ENCODE data around the gene ZBBX.
A peak's percentile ranks its signal among the peaks of the same experiment; 100 is the strongest.
"Not testable (repeated sequence)": the region's sequence is repeated elsewhere in the genome, so short reads cannot be mapped to it uniquely, and the experiment has no call there.

ZBBX gene, protein sequence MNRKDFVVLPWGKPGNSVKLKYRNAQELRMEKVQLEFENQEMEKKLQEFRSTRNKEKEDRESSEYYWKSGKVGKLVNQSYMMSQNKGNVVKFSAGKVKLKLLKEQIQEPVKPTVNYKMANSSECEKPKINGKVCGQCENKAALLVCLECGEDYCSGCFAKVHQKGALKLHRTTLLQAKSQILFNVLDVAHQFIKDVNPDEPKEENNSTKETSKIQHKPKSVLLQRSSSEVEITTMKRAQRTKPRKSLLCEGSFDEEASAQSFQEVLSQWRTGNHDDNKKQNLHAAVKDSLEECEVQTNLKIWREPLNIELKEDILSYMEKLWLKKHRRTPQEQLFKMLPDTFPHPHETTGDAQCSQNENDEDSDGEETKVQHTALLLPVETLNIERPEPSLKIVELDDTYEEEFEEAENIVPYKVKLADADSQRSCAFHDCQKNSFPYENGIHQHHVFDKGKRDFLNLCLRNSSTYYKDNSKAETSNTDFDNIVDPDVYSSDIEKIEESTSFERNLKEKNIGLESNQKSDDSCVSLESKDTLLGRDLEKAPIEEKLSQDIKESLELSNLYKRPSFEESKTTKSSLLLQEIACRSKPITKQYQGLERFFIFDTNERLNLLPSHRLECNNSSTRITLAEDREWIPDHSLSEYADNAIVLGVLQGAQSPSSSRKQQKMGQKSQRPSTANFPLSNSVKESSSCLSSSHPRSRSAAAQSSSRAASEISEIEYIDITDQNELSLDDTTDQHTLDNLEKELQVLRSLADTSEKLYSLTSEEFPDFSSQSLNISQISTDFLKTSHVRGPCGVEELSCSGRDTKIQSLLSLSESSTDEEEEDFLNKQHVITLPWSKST

DNA sequence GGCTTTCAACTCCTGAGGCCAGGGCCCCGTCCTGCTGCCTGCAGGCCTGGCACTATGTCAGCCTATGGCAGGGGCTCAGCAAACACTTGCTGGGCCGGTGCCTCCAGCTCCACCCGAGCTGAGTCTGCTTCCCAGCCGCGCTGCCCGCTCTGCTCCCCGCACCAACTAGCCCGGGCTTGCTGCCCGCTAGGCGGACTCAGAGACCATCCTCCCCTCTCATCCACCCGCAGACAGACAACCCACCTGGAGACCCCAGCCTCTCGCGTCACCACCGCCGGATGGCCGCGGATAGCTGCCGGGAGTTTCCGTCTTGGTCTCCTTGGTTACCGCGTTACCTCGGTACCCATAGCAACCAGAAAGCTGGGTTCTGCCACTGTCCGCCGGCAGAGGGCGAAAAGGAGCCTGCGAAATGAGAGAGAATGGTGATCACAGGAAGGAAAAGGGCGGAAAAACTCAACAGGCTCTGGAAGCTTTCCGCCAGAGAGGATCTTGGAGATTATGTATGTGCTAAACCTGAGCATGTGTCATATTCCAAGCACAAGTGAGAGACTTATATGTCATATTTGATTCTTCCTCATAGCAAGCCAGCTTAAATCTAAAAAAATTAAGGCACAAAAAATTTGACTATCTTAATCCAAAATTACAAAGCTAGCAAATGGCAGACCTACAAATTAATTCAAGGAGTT, at the start of gene ZBBX:
Gene ZBBX (minus strand): TSS at position 294 of the 686 bp plus-strand sequence. CDS start 7,396 bp downstream, outside the sequence.
- DNase-seq (ENCODE audit: insufficient read length, low spot score) (peak; percentile 40), FAIRE-seq (peak; percentile 92)
- no peak for TF ChIP-seq POLR2A (IDR thresholded peaks at IDR 0.05; ENCODE audit: low read depth, low read length)

DNA sequence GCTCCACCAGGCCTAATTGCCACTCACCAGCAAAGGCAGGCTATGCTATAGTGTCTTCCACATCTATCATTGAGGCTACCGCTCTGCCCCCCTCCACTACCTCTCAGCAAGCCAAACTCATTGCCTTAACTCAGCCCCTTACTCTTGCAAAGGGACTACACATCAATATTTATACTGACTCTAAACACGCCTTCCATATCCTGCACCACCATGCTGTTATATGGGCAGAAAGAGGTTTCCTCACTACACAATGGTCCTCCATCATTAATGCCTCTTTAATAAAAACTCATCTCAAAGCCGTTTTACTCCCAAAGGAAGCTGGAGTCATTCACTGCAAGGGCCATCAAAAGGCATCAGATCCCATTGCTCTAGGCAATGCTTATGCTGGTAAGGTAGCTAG, 46.9 kb upstream of the ZBBX start:
- FAIRE-seq; DNase-seq (ENCODE audit: insufficient read length, low spot score): not testable (repeated sequence)

DNA sequence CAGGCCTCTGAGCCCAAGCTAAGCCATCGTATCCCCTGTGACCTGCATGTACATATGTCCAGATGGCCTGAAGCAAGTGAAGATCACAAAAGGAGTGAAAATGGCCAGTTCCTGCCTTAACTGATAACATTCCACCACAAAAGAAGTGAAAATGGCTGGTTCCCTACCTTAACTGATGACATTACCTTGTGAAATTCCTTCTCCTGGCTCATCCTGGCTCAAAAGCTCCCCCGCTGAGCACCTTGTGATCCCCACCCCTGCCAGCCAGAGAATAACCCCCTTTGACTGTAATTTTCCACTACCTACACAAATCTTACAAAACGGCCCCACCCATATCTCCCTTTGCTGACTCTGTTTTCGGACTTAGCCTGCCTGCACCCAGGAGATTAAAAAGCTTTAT, 42.3 kb upstream of the ZBBX start:
- FAIRE-seq; DNase-seq (ENCODE audit: insufficient read length, low spot score): not testable (repeated sequence)

DNA sequence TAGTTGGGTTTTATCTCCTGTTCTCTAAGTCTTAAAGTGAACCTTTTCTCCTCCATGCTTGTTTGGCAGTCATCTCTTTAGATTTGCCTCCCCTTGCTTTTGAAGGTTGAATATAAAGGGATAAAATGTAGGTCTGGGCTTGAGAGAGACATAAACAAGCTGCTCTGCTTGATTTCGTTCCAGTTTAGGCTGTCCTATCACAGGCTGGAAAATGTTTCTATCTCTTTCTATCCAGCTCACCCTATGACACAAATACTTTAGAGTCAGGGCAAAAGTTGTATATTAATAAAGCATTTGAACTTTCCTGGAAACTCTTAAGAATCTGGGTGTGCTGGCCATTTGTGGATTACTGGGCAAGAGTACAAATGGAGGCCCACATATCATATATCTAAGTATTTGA, 29.5 kb upstream of the ZBBX start:
- no peak for FAIRE-seq
- DNase-seq (ENCODE audit: insufficient read length, low spot score), result no peak
- TF ChIP-seq POLR2A (IDR thresholded peaks at IDR 0.05; ENCODE audit: low read depth, low read length), result no peak

DNA sequence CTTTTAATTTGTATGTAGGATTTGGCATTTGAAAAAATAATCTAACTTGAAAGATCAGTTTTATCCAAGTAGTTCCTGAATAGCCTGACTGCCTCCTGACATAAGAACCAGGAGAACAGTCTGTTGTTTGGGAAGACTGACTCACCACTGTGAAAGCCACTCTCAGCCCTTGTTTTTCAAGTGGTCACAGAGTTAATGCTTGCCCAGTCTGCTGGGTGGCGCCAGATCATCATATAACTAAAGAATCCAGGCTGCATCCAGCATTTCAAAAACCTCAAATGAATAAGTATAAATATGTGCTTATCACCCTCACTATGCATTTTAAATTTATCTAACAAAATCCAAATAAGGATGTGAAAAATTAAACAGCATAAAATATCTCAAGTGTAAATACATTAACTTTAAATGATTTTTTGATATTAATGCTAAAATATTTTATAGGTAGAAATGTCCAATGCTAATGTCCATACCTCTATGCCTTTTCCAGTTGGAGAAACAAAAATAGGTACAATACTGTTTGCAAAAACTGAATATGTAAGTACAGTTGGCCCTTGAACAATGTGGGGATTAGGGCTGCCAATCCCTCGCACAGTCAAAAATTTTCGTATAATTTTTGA, 26.9 kb upstream of the ZBBX start:
- peak; percentile 43 for DNase-seq (ENCODE audit: insufficient read length, low spot score)
- peak; percentile 76 for FAIRE-seq
- TF ChIP-seq POLR2A (IDR thresholded peaks at IDR 0.05; ENCODE audit: low read depth, low read length), result no peak

DNA sequence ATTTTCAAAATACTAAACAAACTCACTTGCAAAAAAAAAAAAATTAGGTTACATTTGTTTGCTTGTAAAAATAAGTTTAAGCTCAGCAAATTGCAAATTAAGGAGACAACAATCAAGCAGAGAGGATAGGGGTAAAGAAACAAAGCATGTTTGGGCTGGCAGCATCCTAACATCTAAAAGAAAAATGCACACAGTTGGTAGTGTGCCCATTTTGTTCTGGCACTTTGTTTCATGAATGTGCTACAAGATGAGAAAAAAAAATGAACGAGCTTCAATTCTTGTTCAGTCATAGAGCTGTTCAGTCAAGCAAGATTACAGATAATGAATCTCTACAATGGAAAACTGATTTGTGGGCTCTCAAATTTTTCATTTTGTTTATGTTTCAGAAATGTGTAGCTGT, 17.7 kb upstream of the ZBBX start:
- FAIRE-seq (no peak), DNase-seq (ENCODE audit: insufficient read length, low spot score) (no peak)
- TF ChIP-seq POLR2A (IDR thresholded peaks at IDR 0.05; ENCODE audit: low read depth, low read length), result no peak

DNA sequence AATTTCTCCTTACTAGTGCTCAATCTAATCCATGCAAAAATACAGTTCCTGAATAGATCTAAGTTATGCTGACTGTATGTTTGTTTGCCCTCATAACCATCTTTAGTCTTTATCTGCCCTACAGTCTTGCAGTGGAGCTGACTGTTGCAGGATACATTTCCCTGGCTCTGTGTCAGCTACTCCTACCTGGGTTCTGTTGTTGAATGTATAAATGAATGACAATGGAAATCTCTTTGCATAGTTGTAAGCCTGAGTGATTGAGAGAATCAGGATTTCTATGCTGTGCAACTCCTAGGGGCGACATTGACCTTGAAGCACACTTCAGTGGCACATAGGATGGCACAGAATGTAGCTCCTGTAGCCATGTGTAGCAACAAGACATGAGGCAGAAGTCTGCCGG, 16.0 kb upstream of the ZBBX start:
- no peak for FAIRE-seq
- no peak for TF ChIP-seq POLR2A (IDR thresholded peaks at IDR 0.05; ENCODE audit: low read depth, low read length)
- no peak for DNase-seq (ENCODE audit: insufficient read length, low spot score)

DNA sequence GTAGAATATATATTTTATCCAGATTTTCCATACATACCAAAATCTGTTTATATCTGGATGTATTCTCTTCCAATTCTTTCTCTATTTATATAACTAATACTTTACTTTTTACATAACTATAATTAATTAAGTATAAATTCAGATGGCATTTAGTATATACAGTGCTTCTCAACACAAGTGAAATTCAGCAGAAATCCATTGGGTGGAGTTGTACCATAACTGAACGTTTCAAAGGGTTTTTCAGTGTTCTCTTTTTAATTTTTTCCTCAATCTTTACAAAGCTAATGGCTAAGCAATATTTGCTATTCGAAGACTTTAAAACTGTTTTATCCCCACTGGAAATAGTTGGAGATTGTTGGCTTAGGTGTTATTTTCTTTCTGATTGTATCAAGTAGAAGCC, 13.9 kb upstream of the ZBBX start:
- no peak for FAIRE-seq
- no peak for TF ChIP-seq POLR2A (IDR thresholded peaks at IDR 0.05; ENCODE audit: low read depth, low read length)
- DNase-seq (ENCODE audit: insufficient read length, low spot score), result no peak

DNA sequence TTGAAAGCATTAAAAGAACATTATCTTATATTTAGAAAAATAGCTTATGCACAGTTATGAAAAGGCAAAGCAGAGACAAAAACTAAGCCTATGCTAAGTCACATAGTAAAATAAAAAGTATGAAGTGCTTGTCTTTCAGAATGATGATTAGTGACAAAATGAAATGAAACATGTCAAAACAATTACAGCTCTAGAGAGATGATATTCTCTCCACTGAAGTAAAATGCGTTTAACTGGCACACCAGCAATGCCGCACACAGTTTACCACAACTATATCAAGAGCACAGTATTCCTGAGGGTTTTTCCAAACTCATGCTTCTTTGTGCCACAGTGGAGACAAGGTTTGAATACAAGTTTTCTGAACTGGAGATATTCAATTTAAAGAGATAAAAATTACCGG, 2.1 kb upstream of the ZBBX start:
- FAIRE-seq, result no peak
- DNase-seq (ENCODE audit: insufficient read length, low spot score), result no peak
- no peak for TF ChIP-seq POLR2A (IDR thresholded peaks at IDR 0.05; ENCODE audit: low read depth, low read length)

DNA sequence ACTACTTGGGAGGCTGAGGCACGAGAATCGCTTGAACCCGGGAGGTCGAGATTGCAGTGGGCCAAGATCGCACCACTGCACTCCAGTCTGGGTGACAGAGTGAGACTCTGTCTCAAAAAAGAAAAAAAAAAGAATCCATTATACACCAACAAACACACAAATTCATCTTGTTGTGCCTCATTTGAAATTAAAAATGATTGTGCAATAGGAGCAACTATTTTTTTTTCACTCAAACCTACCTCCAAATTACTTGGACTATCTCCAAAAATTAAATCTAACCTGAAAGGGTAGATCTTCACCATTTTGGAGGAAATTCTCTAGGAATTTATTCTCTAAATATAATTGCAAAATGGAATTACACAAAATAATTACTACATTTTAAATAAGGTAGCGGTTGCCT, 4.6 kb downstream of the ZBBX start:
- no peak for DNase-seq (ENCODE audit: insufficient read length, low spot score)
- FAIRE-seq, result no peak
- TF ChIP-seq POLR2A (IDR thresholded peaks at IDR 0.05; ENCODE audit: low read depth, low read length), result no peak

DNA sequence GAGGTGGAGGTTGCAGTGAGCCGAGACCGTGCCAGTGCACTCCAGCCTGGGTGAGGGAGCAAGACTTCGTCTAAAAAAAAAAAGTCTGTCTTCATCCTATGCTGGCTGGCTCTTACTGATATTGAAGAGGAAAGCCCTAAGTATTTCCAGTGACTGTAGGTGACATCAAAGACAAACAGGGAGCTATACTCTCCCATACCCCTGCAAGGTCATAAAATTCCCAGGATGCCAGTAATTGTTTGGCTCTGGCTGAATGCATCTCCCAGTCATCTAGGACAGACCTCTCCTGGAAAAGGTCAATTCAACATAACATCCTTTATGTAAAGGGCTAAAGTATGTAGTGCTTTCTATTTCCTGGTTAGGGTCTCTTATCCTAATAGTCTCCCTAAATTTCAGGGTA, 8.0 kb downstream of the ZBBX start:
- no peak for TF ChIP-seq POLR2A (IDR thresholded peaks at IDR 0.05; ENCODE audit: low read depth, low read length)
- FAIRE-seq (no peak), DNase-seq (ENCODE audit: insufficient read length, low spot score) (no peak)

DNA sequence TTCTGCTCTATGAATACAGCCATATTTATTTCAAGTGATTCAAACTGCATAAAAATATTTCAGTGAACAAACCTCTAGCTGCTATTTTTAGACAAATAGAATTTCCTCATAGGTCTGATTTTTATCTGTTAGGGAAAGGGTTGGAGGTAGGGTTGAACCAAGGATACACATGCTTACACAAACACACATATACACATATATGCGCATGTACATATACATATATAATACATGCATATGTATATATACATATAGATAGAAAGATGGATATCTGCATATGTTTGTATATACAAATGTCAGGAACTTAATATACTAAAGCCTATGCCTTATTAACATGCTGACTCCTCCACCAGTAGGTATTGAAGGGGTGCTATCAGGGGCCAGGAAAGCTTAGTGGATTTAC, 18.1 kb downstream of the ZBBX start:
- no peak for TF ChIP-seq POLR2A (IDR thresholded peaks at IDR 0.05; ENCODE audit: low read depth, low read length)
- FAIRE-seq (no peak), DNase-seq (ENCODE audit: insufficient read length, low spot score) (no peak)

DNA sequence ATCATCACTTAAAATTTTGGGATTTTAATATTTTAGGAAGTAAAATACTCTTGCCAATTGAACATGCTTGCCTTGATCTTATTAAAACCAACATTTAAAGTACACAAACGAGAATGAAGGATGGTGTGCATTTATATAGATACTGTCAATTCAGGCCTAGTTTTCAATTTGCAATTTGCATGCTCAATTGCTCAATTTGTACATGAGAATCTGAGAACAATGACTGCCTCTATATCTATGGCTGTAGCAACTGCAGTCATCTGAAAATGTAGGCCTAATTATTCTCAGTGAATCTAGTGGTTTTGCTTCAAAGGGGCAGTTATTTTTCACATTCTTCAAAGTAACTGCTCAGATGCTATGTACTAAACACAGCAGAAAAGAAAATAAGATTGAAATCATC, 18.8 kb downstream of the ZBBX start:
- DNase-seq (ENCODE audit: insufficient read length, low spot score) (no peak), FAIRE-seq (no peak)
- TF ChIP-seq POLR2A (IDR thresholded peaks at IDR 0.05; ENCODE audit: low read depth, low read length), result no peak

DNA sequence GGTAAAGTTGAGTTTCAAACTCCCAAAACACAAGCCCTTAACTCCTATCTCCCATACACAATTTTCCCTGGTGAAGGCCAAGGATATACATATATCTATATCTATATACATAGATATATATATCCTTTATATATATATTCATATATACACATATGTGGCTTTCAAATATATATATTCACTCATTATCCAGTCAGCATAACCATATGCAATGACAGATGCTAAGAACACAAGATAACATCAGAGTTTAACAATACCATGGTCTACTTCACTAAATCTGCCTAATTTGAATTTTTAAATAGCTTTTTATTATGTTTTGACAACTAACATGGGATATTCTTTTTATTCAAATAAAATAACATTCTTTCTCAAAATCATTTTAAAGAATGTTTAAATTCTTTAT, 24.7 kb downstream of the ZBBX start:
- FAIRE-seq, result no peak
- TF ChIP-seq POLR2A (IDR thresholded peaks at IDR 0.05; ENCODE audit: low read depth, low read length), result no peak
- no peak for DNase-seq (ENCODE audit: insufficient read length, low spot score)

Data from H54 (cell line).